Mesothelial cell of epicardium (in vitro differentiated cells): ENCODE data around the gene ATG13. TPM values are rescaled to one million over a fixed set of nuclear protein-coding genes. Genes with fewer than 3 reads are reported as not detected.

ENCODE experiments used
- DNase-seq, 2 experiments: peaks; one replicate each; pipeline ENCODE4 v3.0.0; 2021; ENCODE audit warnings: low spot score in 2 of 2; ENCODE audit not compliant: unreplicated experiment in 2 of 2
- H3K27ac Mint-ChIP-seq: 2 replicates; pipeline ENCODE4 v1.8.0; 2021; ENCODE audit warnings: mixed read lengths
- H3K27me3 Mint-ChIP-seq: 2 replicates; pipeline ENCODE4 v1.8.0; 2021; ENCODE audit warnings: low read depth, mixed read lengths
- H3K36me3 Mint-ChIP-seq: 2 replicates; pipeline ENCODE4 v1.8.0; 2021; ENCODE audit warnings: mixed read lengths
- H3K4me1 Mint-ChIP-seq: 2 replicates; pipeline ENCODE4 v1.8.0; 2021; ENCODE audit warnings: mixed read lengths
- H3K4me3 Mint-ChIP-seq: 2 replicates; pipeline ENCODE4 v1.8.0; 2021; ENCODE audit warnings: mild to moderate bottlenecking, moderate library complexity, mixed read lengths
- H3K9me3 Mint-ChIP-seq: 2 replicates; pipeline ENCODE4 v1.8.0; 2021; ENCODE audit warnings: mixed read lengths
- total RNA-seq: library from RNA; stranded (reverse); gene quantifications from 3 replicates; pipeline ENCODE4 v1.2.1, GENCODE V29; 2021
- TF ChIP-seq, protein P1 (sequence below): fragments of 200-600 bp; sonication (generic); IDR thresholded peaks from one replicate; pipeline ENCODE4 v1.5.0; 2021; ENCODE audit warnings: antibody characterized with exemption; ENCODE audit not compliant: unreplicated experiment

ATG13 gene
- total RNA-seq, 1 donor from 2014 or later = 67.8 TPM

DNA sequence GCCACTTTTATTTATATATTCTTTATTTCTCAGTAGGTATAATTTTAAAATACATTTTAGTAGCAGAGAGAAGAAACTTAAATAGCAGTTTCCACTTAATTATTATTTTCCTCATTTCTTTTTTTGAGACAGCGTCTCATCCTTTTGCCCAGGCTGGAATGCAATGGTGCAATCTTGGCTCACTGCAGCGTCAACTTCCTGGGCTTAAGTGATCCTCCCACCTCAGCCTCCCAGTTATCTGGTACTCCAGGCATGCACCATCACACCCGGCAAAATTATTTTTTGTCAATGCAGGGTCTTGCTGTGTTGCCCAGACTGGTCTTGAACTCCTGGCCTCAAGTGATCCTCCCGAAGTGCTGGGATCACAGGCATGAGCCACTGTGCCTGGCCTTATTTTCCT lies 38.3 kb downstream of the ATG13 start:
- no peaks in the 10 kb centered on the region for H3K9me3 Mint-ChIP-seq
- DNase-seq = no peak
- H3K27me3 Mint-ChIP-seq = no peaks in the 10 kb centered on the region

DNA sequence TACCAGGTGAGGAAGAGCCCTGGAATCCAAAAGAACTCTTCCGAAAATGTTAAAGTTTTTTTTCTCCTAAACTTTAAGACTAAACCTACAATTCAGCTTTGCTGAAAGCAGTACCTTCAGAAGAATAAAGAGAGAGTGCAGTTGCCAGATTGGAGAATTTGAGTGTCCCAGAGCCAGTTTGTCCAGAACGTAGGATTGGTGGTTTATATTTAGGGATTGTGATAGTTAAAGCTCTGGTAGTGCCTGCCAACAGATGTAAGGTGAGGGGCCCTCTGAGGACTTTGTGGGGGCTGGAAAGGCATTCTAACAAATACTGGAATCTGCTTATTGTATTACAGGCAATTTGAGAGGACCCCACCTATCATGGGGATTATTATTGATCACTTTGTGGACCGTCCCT lies 39.8 kb downstream of the ATG13 start:
- no peak for DNase-seq
- H3K27me3 Mint-ChIP-seq = no peaks in the 10 kb centered on the region
- no peaks in the 10 kb centered on the region for H3K4me1 Mint-ChIP-seq
- H3K27ac Mint-ChIP-seq = no peak overlapping the region
- TF ChIP-seq, protein P1, sequence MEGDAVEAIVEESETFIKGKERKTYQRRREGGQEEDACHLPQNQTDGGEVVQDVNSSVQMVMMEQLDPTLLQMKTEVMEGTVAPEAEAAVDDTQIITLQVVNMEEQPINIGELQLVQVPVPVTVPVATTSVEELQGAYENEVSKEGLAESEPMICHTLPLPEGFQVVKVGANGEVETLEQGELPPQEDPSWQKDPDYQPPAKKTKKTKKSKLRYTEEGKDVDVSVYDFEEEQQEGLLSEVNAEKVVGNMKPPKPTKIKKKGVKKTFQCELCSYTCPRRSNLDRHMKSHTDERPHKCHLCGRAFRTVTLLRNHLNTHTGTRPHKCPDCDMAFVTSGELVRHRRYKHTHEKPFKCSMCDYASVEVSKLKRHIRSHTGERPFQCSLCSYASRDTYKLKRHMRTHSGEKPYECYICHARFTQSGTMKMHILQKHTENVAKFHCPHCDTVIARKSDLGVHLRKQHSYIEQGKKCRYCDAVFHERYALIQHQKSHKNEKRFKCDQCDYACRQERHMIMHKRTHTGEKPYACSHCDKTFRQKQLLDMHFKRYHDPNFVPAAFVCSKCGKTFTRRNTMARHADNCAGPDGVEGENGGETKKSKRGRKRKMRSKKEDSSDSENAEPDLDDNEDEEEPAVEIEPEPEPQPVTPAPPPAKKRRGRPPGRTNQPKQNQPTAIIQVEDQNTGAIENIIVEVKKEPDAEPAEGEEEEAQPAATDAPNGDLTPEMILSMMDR = no peak
- H3K36me3 Mint-ChIP-seq = peaks cover 46% of the 10 kb centered on the region
- H3K4me3 Mint-ChIP-seq = no peak overlapping the region
- H3K9me3 Mint-ChIP-seq = no peaks in the 10 kb centered on the region

More for the DNA sequence above, 38.3 kb downstream of the ATG13 start:
- Mint-ChIP-seq H3K36me3 (peaks cover 51% of the 10 kb centered on the region), H3K4me3 (no peak overlapping the region), H3K4me1 (no peaks in the 10 kb centered on the region), H3K27ac (no peak overlapping the region)
- TF ChIP-seq, protein P1 = no peak

DNA sequence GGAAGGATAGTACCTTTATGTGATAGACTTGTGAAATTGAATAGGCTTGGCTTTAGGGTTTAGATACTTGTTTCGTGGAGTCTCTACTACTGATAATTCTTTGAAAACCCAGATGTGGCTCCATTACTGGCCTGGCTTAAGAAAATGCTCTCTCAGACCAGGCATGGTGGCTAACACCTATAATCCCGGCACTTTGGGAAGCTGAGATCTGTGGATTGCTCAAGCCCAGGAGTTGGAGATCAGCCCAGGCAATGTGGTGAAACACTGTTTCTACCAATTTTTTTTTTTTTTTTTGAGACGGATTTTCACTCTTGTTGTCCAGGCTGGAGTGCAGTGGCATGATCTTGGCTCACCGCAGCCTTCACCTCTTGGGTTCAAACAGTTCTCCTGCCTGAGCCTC lies 40.9 kb downstream of the ATG13 start:
- Mint-ChIP-seq H3K27me3 (no peaks in the 10 kb centered on the region), H3K9me3 (no peaks in the 10 kb centered on the region), H3K4me3 (no peak overlapping the region), H3K4me1 (no peaks in the 10 kb centered on the region), H3K27ac (no peak overlapping the region), H3K36me3 (peaks cover 46% of the 10 kb centered on the region)
- TF ChIP-seq, protein P1 = no peak
- no peak for DNase-seq

DNA sequence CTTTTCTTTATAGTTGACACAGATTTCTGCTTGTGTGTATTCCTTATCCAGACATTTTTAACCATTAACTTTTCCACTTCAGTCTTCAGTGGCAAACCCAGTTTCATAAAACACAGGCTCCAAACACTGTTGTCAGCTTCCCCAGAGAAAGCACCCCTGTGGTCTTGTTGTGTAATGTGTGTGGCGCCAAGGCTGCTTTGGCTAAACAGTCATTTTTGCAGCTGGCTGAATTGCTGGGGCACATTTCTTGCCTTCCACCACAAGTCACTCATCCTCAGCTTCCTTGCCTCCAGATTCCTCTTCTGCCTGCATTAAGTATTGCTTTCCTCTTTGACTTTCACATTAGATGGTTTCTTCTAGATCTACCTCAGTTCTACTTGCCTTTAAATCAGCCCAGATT lies 42.6 kb downstream of the ATG13 start:
- Mint-ChIP-seq H3K36me3 (peaks cover 51% of the 10 kb centered on the region), H3K9me3 (no peaks in the 10 kb centered on the region), H3K4me3 (no peak overlapping the region), H3K27me3 (no peaks in the 10 kb centered on the region), H3K27ac (no peak overlapping the region), H3K4me1 (no peaks in the 10 kb centered on the region)
- DNase-seq = no peak
- TF ChIP-seq, protein P1 = no peak

DNA sequence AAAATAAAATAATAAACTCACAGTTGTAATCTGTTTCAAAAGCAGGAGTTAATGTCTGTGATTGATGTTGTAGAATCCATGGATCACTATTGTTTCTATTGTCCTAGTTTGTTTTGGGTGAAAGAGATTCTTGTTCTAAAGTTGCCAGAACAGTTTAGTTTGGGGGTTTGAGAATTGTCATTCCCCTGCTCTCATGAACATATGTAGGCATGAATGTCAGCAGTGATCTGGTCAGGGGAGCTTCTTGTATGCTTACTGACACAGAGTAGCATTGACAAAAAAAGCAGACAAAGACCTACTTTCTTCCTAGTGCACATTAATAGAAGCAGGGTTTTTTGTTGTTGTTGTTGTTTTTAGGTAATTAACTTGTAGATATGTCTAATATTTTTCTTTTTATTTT lies 44.5 kb downstream of the ATG13 start:
- Mint-ChIP-seq H3K36me3 (peaks cover 52% of the 10 kb centered on the region), H3K27me3 (no peaks in the 10 kb centered on the region)
- no peak for DNase-seq

More for the DNA sequence above, 44.5 kb downstream of the ATG13 start:
- no peaks in the 10 kb centered on the region for H3K9me3 Mint-ChIP-seq
- H3K4me3 Mint-ChIP-seq = no peak overlapping the region
- TF ChIP-seq, protein P1 = no peak
- H3K27ac Mint-ChIP-seq = no peak overlapping the region
- H3K4me1 Mint-ChIP-seq = peaks cover 9% of the 10 kb centered on the region
